ENCODE results near the gene MCTP1. TPM values are rescaled to one million over a fixed set of nuclear protein-coding genes. Genes with fewer than 3 reads are reported as not detected.

Gene MCTP1
- total RNA-seq, 2 experiments from 2014 or later, result not detected

GRCh38 chr5:95018511-95018910 lies 266.4 kb downstream of the MCTP1 start:
- no peak for DNase-seq (ENCODE audit: low spot score)
- H3K79me2 ChIP-seq (ENCODE audit: insufficient read depth, low read depth, low read length), result no peaks in the 10 kb centered on the region
- BruUV-seq (replicated peaks), result no TSS peak
- H4K20me1 ChIP-seq (ENCODE audit: insufficient read depth, low read length), result no peaks in the 10 kb centered on the region
- no peak overlapping the region for H3K27ac ChIP-seq (ENCODE audit: low read depth, low read length, poor library complexity, severe bottlenecking)
- no peaks in the 10 kb centered on the region for H3K36me3 ChIP-seq (ENCODE audit: insufficient read depth, low read length)
- no peak overlapping the region for H3K4me3 ChIP-seq (ENCODE audit: low read depth, low read length, poor library complexity, severe bottlenecking)
- no peak overlapping the region for H2AFZ ChIP-seq (ENCODE audit: low read length)
- H3K9me3 ChIP-seq (ENCODE audit: low read length), result no peaks in the 10 kb centered on the region
- H3K4me2 ChIP-seq (ENCODE audit: low read length), result no peak overlapping the region
- intact Hi-C loops (cut with micrococcal nuclease; ENCODE audit: unreplicated experiment), result no loop called here
- H3K9me2 ChIP-seq (ENCODE audit: insufficient read depth, low read length), result no peaks in the 10 kb centered on the region
- no peaks in the 10 kb centered on the region for H3K4me1 ChIP-seq (ENCODE audit: insufficient read depth, low read length, poor library complexity, severe bottlenecking)
- POLR2A ChIA-PET, result interaction anchor here (0.5 kb wide), 1 partner anchor 8 kb away, joined by 3 read pairs; no protein-coding TSS in a partner anchor
- no peak for TF ChIP-seq CTCF (conservative IDR thresholded peaks at IDR 0.05; ENCODE audit: low read length)
- TF ChIP-seq EZH2phosphoT487 (IDR thresholded peaks at IDR 0.05; ENCODE audit: borderline replicate concordance, low read depth, low read length), result no peak
- CTCF ChIA-PET (ENCODE audit: unreplicated experiment), result no interaction called here

DNA sequence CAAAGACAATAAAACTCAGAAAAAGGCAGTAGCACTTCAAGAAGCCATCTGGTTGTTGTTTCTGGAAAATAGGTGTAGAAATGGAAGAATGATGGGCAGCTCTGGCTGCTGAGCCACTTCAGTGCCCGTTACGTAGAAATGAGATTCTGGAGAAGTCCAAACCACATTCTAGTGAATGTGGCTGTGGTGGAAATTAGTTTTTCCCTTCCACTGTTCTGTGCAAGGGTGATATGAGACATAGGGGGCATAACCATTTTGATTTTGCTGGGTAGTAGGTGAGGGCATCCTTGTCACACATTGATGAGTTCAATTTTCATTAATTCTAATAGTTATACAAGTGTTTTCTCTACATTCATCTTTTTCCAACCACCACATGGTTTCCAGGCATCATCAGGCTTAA lies 275.1 kb downstream of the MCTP1 start:
- Histone ChIP-seq H4K20me1 (ENCODE audit: insufficient read depth, low read length) (no peaks in the 10 kb centered on the region), H3K4me3 (ENCODE audit: low read depth, low read length, poor library complexity, severe bottlenecking) (no peak overlapping the region), H3K9me2 (ENCODE audit: insufficient read depth, low read length) (no peaks in the 10 kb centered on the region), H3K9me3 (ENCODE audit: low read length) (no peaks in the 10 kb centered on the region), H3K4me1 (ENCODE audit: insufficient read depth, low read length, poor library complexity, severe bottlenecking) (no peaks in the 10 kb centered on the region), H3K27ac (ENCODE audit: low read depth, low read length, poor library complexity, severe bottlenecking) (no peak overlapping the region), H3K79me2 (ENCODE audit: insufficient read depth, low read depth, low read length) (no peaks in the 10 kb centered on the region), H3K4me2 (ENCODE audit: low read length) (no peak overlapping the region), H3K36me3 (ENCODE audit: insufficient read depth, low read length) (no peaks in the 10 kb centered on the region), H2AFZ (ENCODE audit: low read length) (no peak overlapping the region)
- no peak for DNase-seq (ENCODE audit: low spot score)
- BruUV-seq (replicated peaks), result no TSS peak
- TF ChIP-seq EZH2phosphoT487 (IDR thresholded peaks at IDR 0.05; ENCODE audit: borderline replicate concordance, low read depth, low read length) (no peak), CTCF (conservative IDR thresholded peaks at IDR 0.05; ENCODE audit: low read length) (no peak)
- intact Hi-C loops (cut with micrococcal nuclease; ENCODE audit: unreplicated experiment), result no loop called here
- POLR2A ChIA-PET, result interaction anchor here (0.7 kb wide), 1 partner anchor 8 kb away, joined by 3 read pairs; no protein-coding TSS in a partner anchor
- CTCF ChIA-PET (ENCODE audit: unreplicated experiment), result no interaction called here

GRCh38 chr5:95007921-95008597 lies 276.8 kb downstream of the MCTP1 start:
- no peak for DNase-seq (ENCODE audit: low spot score)
- Histone ChIP-seq H4K20me1 (ENCODE audit: insufficient read depth, low read length) (no peaks in the 10 kb centered on the region), H2AFZ (ENCODE audit: low read length) (no peak overlapping the region), H3K4me2 (ENCODE audit: low read length) (no peak overlapping the region), H3K79me2 (ENCODE audit: insufficient read depth, low read depth, low read length) (no peaks in the 10 kb centered on the region), H3K9me3 (ENCODE audit: low read length) (no peaks in the 10 kb centered on the region), H3K27ac (ENCODE audit: low read depth, low read length, poor library complexity, severe bottlenecking) (no peak overlapping the region), H3K9me2 (ENCODE audit: insufficient read depth, low read length) (no peaks in the 10 kb centered on the region), H3K4me3 (ENCODE audit: low read depth, low read length, poor library complexity, severe bottlenecking) (no peak overlapping the region), H3K4me1 (ENCODE audit: insufficient read depth, low read length, poor library complexity, severe bottlenecking) (no peaks in the 10 kb centered on the region), H3K36me3 (ENCODE audit: insufficient read depth, low read length) (no peaks in the 10 kb centered on the region)
- intact Hi-C loops (cut with micrococcal nuclease; ENCODE audit: unreplicated experiment), result no loop called here
- TF ChIP-seq CTCF (conservative IDR thresholded peaks at IDR 0.05; ENCODE audit: low read length), result no peak
- TF ChIP-seq EZH2phosphoT487 (IDR thresholded peaks at IDR 0.05; ENCODE audit: borderline replicate concordance, low read depth, low read length), result no peak
- CTCF ChIA-PET (ENCODE audit: unreplicated experiment), result no interaction called here
- POLR2A ChIA-PET, result no interaction called here
- no TSS peak for BruUV-seq (replicated peaks)
